GM10248 (cell line): ENCODE results near the gene GBE1.

Experiments
- CTCF ChIA-PET: fragments of 300-600 bp; sonication (Branson Sonifier 250); formaldehyde crosslinking; extraction: SDS; loops from one replicate; lab custom pipeline; 2021; ENCODE audit warnings: antibody characterized with exemption; lab: Yijun Ruan, JAX
- POLR2A ChIA-PET: fragments of 350-650 bp; sonication (Branson Sonifier 250); formaldehyde crosslinking; extraction: SDS; loops from one replicate; lab custom pipeline; 2020; ENCODE audit warnings: antibody characterized with exemption; lab: Yijun Ruan, JAX
- DNase-seq: peaks from one replicate; pipeline ENCODE4 v3.0.0; 2012; ENCODE audit errors: extremely low spot score
- CTCF ChIP-seq: IDR thresholded peaks from 2 replicates; pipeline ENCODE4 v1.5.1; 2012; ENCODE audit warnings: mild to moderate bottlenecking, low read depth; ENCODE audit errors: extremely low read depth, missing control alignments, control extremely low read depth

The GBE1 gene

GRCh38 chr3:81531846-81532245 is 229.6 kb downstream of the GBE1 start:
- no peak for TF ChIP-seq CTCF
- CTCF ChIA-PET = interaction anchor here (1.4 kb wide), 1 partner anchor 14 kb away, joined by 4 read pairs; no protein-coding TSS in a partner anchor
- POLR2A ChIA-PET = no interaction called here
- no peak for DNase-seq

GRCh38 chr3:81531263-81531662 is 230.2 kb downstream of the GBE1 start:
- CTCF ChIA-PET = interaction anchor here (1.4 kb wide), 1 partner anchor 13 kb away, joined by 4 read pairs; no protein-coding TSS in a partner anchor
- no peak for TF ChIP-seq CTCF
- DNase-seq = no peak
- POLR2A ChIA-PET = no interaction called here

GRCh38 chr3:81530180-81530939 is 231.1 kb downstream of the GBE1 start:
- no peak for TF ChIP-seq CTCF
- DNase-seq = no peak
- CTCF ChIA-PET = interaction anchor here (1.4 to 1.5 kb wide), 2 partner anchors 12 to 38 kb away, joined by 3 to 4 read pairs; no protein-coding TSS in a partner anchor
- POLR2A ChIA-PET = no interaction called here

- DNase-seq = no peak
- TF ChIP-seq CTCF = no peak
- ChIA-PET CTCF (no interaction called here), POLR2A (no interaction called here)
Observed at GRCh38 chr3:81521855-81522254, 239.6 kb downstream of the GBE1 start.

- POLR2A ChIA-PET = no interaction called here
- CTCF ChIA-PET = interaction anchor here (0.6 to 1.8 kb wide), 3 partner anchors 12 to 29 kb away, joined by 3 to 7 read pairs (median 4); no protein-coding TSS in a partner anchor
- TF ChIP-seq CTCF = no peak
Observed at GRCh38 chr3:81518945-81519344, 242.5 kb downstream of the GBE1 start.

GRCh38 chr3:81516042-81516441 is 245.4 kb downstream of the GBE1 start:
- POLR2A ChIA-PET = no interaction called here
- no peak for DNase-seq

More at GRCh38 chr3:81518945-81519344, 242.5 kb downstream of the GBE1 start:
- no peak for DNase-seq

More at GRCh38 chr3:81516042-81516441, 245.4 kb downstream of the GBE1 start:
- CTCF ChIA-PET = interaction anchor here (1.2 to 1.5 kb wide), 3 partner anchors 11 to 25 kb away, joined by 3 to 5 read pairs (median 3); no protein-coding TSS in a partner anchor
- no peak for TF ChIP-seq CTCF
